ENCODE measurements around the gene EPHA7.
A peak's percentile ranks its signal among the peaks of the same experiment; 100 is the strongest.

Gene EPHA7

DNA sequence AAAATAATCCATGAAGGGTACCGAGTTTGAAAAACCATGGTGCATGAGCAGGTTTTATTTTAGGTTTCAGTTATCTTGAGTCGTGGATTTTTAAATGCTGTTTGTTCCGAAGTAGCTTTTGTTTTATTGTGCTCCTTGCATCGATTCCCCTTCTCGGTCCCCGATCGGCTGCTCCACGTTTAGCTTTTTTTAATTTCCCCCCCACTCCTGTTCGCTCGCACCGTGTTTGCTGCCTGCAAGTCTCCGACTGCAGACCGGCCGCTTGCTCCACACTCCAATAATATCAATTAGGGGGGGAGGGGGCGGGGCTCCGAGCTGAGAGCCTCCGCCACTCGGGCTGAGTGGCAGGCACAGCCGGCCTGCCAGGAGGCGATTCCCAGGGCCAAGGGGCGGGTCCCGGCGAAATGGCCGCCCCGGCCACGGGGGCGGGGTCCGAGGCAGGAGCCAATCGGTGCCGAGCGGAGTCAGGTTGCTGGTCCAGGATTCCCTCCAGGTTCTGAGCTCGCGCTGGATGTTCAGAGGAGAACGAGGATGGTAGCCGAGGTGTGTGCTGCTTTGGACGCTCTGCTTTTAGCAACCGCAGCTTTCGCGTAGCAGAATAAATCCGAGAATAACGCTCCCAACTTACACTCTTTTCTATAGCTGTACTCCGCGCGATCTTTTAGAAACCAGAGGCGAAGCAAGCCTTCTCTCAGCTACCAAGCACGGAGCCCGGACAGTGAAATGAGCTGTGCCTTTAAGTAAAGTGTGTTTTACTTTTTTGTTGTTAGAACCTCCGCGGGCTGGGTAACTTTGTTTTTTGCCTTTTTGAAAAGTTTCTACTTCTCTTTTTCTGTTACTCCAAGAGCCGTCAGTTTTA lies at the start of gene EPHA7:
Gene EPHA7 (minus strand): TSS at position 256 of the 859 bp plus-strand sequence. CDS start 218 bp downstream, at position 38.
- DNase-seq (ENCODE audit: low spot score) = peak; percentile 42

DNA sequence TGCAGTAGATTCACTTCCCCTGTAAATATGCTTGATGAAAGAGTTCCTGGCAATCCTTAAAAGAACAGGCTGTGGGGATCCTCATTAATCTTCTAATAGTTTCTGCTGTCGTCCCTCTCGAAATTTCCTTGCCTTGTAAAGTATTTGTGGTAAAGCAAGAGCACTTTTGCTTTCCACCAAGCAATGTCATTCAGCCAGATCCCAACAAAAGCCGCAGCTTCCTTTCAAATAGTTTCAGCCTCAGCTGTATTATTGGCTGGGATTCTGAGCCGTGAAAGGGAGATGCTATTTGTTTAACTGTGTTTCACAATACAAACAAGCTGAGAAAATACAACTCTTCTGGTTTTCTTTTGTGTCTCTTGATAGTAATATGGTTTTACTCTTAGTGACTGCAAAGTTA lies 48.9 kb upstream of the EPHA7 start:
- DNase-seq (ENCODE audit: low spot score) = no peak

DNA sequence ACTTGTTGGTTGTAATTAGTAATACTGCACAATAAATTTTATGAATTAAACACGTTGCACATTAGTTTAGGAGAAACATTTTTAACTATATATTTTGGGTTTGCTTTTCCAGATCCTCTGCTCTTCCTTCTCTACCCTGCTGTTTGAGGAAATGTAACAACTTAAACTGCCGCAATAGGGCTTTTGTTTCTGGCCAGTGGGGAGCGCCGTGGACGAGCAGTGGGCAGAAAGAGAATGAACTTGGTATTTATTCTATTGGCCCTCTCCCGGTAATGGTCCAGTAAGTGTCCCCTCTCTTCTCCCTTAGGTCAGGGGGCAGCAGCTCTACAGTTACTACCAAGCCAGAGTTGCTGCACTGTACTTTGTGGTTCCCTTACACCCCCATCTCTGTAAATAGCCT lies 35.2 kb upstream of the EPHA7 start:
- DNase-seq (ENCODE audit: low spot score) = no peak

DNA sequence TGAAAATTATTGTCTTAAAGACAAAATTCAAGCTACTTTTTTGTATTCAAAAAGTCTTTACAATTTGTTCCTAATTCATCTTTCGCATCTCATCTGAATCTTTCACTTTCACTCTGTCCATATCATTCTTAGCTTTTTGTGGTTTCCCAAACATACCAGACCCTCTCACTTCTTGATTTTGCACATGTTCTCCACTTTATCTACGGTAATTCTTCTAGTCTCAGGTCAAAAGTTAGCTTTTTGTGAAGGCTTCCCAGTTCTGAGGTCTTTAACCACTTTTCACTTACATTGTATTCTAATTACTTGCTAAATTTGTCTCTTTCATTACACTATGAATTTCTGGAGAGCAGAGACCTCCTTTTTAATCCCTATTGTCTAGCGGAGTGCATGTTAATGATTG lies 34.6 kb upstream of the EPHA7 start:
- DNase-seq (ENCODE audit: low spot score) = no peak

DNA sequence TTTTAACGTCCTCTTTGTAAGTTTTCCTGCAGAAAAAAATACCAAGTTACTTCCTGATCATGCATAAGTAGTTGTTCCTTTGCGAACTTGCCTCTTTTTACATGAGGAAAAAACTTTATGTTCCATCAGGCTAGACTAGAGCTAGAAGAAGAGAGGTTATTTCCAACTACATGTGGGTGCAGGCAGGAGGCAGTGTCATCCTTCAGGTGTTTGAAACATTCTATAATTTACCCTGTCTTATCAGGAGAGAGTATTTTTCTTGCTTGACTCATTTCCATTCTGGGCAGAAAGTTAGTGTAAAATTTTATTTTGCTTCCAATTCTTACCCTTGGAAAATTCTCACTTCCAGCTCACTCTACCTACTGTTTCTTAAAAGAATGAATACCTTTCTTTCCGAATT lies 28.5 kb upstream of the EPHA7 start:
- no peak for DNase-seq (ENCODE audit: low spot score)

DNA sequence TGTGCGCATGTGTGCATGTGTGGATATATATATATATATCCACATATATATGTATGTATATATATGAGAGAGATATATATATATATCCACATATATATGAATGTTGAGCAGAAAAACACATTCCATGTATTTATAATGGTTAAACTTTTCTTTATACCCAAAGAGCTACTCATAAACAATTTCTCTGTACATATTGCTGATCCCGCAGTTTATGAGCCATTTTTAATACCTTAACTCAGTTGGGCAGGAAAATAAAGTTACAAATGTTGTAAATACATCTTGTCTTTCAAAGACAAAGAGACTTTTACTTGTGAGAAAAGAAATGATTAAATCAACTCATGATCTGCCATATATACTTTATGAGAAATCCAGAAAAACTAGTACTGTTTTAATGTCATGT lies 18.1 kb upstream of the EPHA7 start:
- DNase-seq (ENCODE audit: low spot score) = no peak

DNA sequence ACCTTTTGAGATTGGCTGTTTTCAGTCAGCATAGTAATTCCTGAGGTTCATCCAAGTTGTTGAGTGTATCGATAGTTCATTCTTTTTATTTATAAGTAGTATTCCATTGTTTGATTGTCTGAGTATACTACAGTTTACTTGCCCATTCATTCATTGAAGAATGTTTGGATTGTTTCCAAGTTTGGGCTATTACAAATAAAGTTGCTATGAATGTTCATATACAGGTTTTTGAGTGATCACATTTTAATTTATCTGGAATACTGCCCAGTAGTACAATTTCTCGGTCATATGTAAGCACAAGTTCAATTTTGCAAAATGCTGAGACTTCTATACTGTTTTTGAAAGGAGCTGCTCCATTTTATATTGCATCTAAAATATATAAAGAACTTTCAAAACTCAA lies 14.2 kb upstream of the EPHA7 start:
- no peak for DNase-seq (ENCODE audit: low spot score)

DNA sequence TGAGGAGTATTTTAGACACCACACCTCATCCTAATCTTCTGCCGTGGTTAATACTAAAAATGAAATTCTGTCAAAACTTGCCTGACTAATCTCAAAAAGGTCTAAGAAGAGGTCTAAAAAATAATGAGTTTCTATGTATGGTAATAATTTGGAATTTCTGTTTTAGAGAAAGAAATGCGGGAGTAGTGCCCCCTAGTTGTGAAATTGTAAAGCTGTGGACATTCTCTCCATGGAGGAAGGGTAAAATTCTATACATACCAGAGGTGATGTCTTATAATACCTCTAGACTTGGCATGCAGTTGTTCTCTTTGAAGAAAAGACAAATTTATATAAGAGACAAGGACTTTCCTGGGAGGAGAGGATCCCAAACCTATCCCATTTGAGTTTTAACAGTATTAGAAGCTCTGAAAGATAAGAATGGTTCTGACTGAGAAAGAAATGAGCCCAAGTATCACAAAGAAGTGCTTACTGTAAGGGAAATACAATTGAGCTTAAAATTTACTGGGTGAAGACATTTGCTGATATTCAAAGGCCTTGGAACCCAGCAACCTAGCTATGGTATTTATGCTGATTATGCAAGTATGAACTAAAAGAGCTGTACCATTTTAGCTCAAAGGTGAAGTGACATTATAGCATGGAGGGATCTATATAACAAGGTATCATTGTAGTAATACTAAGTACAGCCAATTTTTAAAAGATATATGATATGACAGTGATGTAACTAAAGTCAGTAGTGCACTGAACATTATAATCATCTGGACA lies 5.1 kb upstream of the EPHA7 start:
- no peak for DNase-seq (ENCODE audit: low spot score)

DNA sequence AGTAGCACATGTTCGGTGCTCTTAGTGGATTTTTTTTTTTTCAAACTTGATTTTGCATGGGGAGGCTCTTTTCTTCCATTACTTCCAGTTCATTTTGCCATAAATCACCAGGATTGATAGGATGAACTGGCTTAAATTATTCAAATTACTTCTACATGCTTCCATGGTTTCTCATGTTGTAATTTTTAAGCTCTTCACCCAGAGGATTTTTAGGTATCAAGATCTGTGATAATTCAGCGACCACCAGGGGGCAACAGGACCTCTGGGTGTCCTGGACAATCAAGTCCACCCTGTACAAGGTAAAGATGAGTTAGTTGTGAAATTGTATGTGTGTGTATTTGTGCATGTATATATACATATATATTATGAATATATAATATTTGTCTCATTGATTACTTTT lies 4.2 kb upstream of the EPHA7 start:
- DNase-seq (ENCODE audit: low spot score) = peak; percentile 37

DNA sequence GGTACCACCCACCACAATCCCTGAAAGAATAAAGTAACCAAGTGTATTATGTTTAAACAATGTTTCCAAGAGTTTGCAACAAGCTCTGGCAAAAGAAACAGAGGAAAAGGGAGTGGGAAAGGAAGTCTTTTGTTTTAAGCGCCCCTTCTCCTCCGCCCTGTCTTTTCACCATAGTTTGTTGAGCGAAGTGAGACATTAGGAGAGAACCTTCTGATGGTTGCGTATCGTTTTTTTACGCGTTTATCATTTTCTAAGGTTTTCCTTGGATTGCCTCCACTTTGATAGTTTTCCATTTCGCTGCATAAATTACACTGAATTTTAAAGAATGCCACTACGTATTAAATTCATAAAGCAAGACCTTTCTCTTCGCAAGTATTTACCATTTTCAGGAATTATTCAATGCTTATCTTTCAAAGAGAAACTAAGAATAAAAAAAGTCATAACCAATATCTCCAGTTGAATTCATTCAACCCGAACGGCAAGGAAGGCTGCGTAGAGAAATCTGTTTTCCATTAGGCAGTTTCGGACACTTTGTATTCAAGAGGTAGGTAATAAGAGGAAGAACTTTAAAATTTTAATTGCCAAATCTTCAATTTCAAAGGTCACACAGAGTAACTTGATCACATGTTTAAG lies 920 bp upstream of the EPHA7 start:
- DNase-seq (ENCODE audit: low spot score) = no peak

DNA sequence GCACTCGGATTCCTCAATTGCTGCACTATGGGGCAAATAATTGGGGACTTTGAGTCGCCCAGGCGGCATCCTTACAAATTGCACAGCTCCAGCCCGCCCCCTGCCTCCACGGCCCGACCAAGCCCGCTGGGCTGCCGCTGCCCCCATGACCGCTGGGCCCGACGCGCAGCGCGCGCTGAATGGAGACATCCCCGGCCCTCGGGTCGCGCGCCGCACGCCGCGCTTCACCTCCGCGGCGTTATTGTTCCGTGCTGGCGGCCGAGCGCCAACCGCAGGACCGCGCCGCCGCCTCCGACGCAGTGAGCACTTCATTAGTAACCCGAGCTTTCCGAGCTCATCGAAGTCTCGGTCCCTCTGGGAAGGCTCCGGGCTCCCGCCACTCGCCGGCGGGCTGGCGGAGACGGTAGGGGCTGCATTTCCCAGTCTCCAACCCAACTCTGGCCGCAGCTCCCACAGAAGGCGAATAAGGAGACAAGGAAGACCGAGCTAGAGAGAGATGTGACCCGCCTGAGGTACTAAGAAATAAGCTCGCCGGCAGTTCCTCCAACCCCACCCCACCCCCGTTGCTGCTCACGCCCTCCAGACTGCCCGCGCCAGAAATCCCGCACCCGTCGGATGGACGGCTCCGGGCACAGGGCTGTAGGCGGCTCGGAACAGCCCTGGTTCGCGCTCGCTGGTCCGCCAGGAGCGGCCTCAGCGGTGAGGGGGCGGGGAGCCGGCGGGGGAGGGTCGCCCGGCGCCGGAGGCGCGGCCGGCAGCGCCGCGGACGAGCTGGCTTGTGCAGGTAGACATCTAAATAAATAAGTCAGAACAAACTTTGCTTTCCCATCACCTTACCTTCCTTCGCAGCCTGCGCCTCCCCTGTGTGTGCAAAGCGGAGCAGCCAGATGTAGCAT lies 703 bp downstream of the EPHA7 start:
- no peak for DNase-seq (ENCODE audit: low spot score)

DNA sequence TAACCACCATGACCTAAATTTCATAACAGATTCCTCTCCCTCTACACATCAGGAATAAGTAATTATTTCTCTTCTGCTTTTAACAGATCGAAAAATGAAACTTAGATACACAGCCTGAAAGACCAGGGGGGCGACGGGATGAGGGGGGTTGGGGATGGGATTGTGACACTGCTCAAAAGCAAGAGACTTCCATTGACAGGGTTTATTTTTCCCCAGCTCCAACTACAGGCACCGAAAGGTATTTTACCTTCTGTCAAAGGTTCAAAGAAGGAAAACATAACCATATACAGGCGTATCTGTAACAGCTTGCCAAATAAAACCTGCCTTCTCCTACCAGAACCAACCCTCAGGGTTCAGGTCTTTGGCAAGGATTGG lies 1.3 kb downstream of the EPHA7 start:
- no peak for DNase-seq (ENCODE audit: low spot score)

DNA sequence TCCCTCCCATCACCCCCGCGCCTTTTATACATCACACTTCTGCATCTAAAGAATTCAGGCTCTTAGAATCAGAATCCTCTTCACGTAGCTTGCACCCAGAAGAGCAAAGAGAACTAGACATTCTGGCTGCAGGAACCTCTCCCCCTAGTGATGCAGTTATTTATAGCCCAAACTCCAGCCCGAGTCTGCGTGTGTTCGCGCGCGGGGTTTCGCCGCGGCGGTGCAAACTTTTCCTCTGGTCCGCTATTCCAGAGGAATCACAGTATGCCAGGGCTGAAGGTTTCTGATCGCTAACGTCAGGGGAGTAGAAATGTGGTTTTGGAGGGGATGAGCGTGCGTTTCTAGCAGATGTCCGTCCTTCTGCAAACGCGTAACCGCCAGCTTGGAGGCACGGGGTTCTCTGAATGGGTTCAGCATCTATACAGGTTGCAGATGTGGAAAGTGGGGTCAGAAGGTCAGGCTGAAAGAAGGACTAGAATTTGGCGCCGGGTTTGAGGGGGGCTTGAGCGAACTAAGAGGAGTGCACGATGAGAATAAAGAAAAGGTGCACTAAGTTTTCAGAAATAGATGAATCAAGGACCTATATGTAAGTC lies 1.8 kb downstream of the EPHA7 start:
- DNase-seq (ENCODE audit: low spot score) = no peak

DNA sequence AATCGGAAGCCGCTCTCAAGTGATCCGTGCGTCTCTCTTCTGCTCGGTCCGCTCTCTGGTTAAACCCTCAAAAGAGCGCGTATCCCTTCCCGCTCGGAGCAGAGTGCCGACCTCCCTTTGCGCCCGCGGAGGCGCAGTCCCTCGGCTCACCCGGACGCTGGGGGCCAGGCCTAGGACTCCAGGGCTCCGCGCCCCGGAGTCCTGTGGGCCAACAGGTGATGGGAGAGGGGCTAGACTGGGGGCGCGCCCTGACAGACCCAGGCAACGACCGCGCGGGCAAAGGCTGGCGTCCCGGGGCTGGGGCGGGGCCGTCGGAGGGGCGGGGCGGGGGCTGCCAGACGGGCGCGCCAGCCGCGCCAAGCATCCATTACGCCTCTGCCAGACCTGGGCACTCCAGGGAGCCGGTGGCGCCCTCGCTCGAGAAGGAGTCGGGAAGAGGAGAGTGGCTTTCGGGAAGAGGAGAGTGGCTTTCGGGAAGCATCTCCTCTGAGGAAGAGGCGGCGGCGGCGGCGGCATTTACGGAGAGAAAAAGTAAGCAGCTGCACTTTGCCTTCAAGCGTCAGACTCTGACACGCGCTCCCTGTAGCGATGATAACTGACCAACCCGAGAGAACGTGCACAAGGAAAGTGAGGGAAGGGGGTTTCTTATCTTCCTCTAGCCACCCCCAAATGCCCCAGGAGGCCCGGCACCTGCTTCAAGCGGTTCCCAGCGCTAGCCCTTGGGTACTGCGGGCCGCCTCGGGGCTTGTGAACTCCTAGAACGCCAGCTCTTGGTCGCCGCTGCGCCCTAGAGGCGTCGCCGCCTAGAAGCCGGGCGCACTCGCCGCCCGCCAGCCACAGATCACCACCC lies 2.6 kb downstream of the EPHA7 start:
- no peak for DNase-seq (ENCODE audit: low spot score)

DNA sequence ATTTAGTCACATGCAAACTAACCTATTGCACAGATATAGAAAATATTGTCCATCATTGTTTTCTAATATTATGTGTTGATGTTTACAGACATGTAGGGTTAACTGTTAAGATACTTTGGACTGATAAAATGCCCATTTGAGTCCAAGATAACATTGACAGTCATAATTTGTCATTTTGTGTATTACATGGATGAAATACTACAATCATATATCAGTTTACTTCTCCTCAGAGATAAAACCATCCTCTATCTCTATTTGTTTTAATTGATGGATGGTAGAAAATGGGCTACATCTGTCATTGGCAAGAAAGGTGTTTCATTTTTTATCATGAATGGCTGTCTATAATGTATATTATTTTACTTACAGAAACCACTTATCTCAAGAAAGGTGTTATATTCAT lies 6.2 kb downstream of the EPHA7 start:
- no peak for DNase-seq (ENCODE audit: low spot score)

DNA sequence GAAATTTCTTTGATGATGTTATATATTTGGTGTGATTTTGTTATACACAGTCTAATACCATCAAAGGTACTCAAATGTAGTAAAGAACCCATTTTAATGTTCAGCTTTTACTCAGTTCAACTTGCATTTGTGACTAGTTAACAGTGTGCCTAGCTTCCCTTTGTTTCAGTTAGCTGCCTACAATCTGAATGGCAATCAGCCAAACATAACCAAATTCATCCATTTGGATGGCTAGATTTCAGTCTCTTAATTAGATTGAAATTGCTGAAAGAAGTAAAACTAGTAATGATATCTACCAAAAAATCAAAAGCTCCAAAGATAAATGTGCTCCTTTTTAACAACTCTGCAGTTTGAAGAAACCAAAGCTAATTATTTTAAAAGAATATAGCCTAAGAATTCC lies 6.9 kb downstream of the EPHA7 start:
- DNase-seq (ENCODE audit: low spot score) = no peak

DNA sequence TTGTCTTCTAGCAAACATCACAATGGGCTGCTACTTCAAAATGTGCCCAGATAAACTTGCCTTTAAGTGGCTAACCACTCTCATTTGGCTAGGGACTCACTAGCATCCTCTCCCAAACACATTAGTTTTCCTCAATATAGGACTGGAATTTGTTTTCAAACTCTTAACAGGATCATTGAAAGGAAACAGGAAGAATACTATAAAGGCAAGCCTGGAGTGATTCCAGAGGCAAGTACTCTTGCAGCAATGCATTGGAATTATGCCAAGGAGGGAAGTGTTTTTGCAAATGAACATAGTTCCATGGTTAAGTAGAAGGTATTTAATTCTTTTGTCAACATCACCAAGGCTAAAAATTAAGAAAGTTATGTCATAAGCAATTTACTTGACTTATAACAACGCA lies 12.2 kb downstream of the EPHA7 start:
- DNase-seq (ENCODE audit: low spot score) = no peak

DNA sequence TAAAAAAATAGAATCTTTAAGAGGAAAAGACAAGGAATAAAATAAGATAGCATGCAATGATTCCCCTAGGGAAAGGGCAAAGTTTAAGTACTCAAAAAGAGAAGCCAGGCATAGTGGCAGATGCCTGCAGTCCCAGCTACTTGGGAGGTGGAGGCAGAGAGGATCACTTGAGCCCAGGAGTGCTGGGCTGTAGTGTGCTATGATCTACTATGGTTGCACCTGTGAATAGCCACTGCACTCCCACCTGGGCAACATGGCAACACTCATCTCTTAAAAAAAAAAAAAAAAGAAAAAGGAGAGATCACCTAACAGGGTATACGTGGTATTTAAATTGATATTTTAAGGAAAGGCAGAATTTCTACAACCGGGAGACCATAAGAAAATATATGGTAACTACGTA lies 16.0 kb downstream of the EPHA7 start:
- DNase-seq (ENCODE audit: low spot score) = no peak

DNA sequence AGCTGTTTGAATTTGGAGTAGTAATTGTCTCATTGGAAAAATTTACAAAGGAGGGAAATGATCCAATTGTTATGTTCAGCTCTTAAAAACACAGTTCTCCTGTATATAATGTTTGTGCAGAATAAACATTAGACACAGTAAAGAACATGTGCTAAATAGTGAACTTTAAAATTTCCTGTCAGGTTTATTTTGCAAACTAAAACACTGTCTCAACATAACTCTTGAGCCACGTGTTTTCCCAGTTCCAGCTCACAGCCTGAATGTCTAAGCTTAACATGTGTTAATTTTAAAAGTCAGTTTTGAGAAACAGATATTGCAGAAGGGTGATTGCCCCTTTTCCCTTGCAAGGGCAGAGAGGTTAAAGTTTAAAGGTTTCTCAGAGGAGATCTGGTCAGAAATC lies 20.6 kb downstream of the EPHA7 start:
- DNase-seq (ENCODE audit: low spot score) = no peak

DNA sequence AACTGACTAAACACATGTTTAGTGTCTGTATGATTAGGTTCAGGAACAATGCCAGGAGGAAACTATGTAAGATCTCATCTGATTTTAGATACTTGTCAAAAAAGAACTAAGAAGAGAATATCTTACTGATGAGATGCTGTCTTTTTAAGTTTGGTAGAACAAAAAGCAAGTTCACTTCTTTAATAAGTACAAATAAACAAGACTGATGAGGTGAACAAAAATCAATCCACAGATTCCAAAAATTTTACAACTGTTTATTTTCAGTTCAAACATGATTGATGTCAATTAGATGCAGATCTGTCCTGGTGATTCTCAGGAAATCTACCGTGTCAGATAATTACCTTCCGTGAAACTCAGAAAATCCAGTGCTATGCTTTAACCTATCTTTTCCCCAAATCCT lies 24.9 kb downstream of the EPHA7 start:
- DNase-seq (ENCODE audit: low spot score) = no peak
